ENCODE data around the gene KIAA0232.
A peak's percentile ranks its signal among the peaks of the same experiment; 100 is the strongest.
"Not testable (repeated sequence)": the region's sequence is repeated elsewhere in the genome, so short reads cannot be mapped to it uniquely, and the experiment has no call there.

KIAA0232 gene

DNA sequence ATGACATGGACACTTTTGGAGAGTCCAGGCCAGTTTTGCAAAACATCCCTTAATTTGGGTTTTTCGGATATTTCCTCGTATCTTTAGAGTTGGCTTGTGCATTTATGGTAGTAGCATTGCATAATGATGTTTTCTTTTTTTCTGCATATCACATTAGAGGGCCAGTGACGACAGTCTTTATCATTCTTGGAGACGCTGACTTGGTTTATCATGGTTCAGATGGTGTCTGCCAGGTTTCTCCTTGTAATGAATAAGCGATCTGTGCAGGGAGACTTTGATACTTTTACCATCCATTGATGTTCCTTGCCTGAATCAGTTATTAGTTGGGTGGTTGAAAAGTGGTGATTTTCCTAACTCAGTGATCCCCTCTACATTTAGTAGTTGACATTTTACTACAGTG lies 46.6 kb downstream of the KIAA0232 start:
- in situ Hi-C loops (cut with MboI; ENCODE audit: low pct_unique_long_range_greater_than_20kb, low sequenced_read_pairs): no loop called here
- no peak for DNase-seq

GRCh38 chr4:6834867-6835266 lies 52.3 kb downstream of the KIAA0232 start:
- DNase-seq: no peak
- in situ Hi-C loops (cut with MboI; ENCODE audit: low pct_unique_long_range_greater_than_20kb, low sequenced_read_pairs): no loop called here

GRCh38 chr4:6835616-6836015 lies 53.1 kb downstream of the KIAA0232 start:
- DNase-seq; in situ Hi-C loops (cut with MboI; ENCODE audit: low pct_unique_long_range_greater_than_20kb, low sequenced_read_pairs): not testable (repeated sequence)

DNA sequence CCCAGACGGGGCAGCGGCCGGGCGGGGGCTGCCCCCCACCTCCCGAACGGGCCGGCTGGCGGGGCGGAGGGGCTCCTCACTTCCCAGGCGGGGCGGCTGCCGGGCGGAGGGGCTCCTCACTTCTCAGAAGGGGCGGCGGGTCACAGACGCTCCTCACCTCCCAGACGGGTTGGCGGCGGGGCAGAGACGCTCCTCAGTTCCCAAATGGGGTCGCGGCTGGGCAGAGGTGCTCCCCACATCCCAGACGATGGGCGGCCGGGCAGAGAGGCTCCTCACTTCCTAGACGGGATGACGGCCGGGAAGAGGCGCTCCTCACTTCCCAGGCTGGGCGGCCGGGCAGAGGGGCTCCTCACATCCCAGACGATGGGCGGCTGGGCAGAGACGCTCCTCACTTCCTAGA lies 54.6 kb downstream of the KIAA0232 start:
- in situ Hi-C loops (cut with MboI; ENCODE audit: low pct_unique_long_range_greater_than_20kb, low sequenced_read_pairs); DNase-seq: not testable (repeated sequence)

DNA sequence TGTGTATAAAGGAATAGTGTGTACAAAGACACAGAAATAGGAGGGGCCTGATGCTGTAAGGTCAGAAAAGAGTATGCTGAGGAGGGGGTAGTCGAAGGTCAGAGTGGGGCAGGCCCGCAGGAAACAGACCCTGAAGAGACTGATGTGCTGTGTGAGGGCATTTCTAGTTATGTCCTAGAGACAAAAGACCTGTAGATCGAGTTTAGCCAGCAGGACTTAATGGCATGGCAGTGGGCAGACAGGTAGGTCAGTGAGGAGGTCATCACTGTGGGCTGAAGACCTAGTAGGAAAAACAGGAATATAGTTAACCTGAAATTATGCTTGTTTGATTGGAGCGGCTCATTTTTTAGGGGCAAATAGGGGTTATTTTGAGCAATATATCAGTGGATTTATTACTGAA lies 57.1 kb downstream of the KIAA0232 start:
- no peak for DNase-seq
- in situ Hi-C loops (cut with MboI; ENCODE audit: low pct_unique_long_range_greater_than_20kb, low sequenced_read_pairs): no loop called here

GRCh38 chr4:6840062-6840976 lies 57.8 kb downstream of the KIAA0232 start:
- peak; percentile 20 for DNase-seq
- in situ Hi-C loops (cut with MboI; ENCODE audit: low pct_unique_long_range_greater_than_20kb, low sequenced_read_pairs): no loop called here

GRCh38 chr4:6845027-6845426 lies 62.5 kb downstream of the KIAA0232 start:
- in situ Hi-C loops (cut with MboI; ENCODE audit: low pct_unique_long_range_greater_than_20kb, low sequenced_read_pairs): no loop called here
- DNase-seq: no peak

GRCh38 chr4:6845574-6845973 lies 63.0 kb downstream of the KIAA0232 start:
- in situ Hi-C loops (cut with MboI; ENCODE audit: low pct_unique_long_range_greater_than_20kb, low sequenced_read_pairs): no loop called here
- DNase-seq: no peak

DNA sequence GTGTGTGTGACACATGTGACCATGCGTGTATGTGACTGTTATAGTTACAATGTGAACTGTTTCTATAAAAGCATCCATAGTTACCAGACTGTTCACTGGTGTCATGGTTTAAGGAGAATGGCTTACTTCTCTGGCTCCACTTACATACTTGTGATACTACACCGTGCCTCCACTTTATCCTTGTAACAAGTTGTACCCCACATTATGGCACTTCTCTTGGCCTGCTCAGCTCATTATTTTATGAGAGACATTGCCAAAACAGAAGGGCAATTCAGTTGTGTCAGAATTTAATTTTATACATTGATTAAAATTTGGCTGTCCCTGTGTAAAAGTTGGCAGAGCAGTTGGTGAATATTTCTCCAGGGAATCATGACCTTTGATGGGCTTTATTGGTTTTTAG lies 64.7 kb downstream of the KIAA0232 start:
- in situ Hi-C loops (cut with MboI; ENCODE audit: low pct_unique_long_range_greater_than_20kb, low sequenced_read_pairs): no loop called here

GRCh38 chr4:6848717-6849305 lies 66.3 kb downstream of the KIAA0232 start:
- no peak for DNase-seq
- in situ Hi-C loops (cut with MboI; ENCODE audit: low pct_unique_long_range_greater_than_20kb, low sequenced_read_pairs): no loop called here

More for the DNA sequence above, 64.7 kb downstream of the KIAA0232 start:
- DNase-seq: no peak

DNA sequence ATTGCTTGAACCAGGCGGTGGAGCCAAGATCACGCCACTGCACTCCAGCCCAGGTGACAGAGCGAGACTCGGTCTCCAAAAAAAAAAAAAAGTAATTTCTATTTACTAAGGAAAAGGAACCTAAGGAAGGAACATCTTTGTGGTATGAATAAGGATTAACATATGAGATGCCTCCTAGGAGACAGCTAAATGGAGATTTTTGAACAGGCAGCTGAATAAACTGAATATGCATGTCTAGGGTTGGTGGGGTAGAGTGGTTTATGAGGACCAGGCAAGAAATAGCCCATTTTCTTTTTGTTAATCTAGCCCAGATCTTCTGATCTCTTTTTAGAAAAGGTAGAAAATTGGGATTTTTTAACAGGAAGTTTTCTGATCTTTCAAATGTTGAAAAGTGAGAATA lies 67.2 kb downstream of the KIAA0232 start:
- in situ Hi-C loops (cut with MboI; ENCODE audit: low pct_unique_long_range_greater_than_20kb, low sequenced_read_pairs): no loop called here
- no peak for DNase-seq

DNA sequence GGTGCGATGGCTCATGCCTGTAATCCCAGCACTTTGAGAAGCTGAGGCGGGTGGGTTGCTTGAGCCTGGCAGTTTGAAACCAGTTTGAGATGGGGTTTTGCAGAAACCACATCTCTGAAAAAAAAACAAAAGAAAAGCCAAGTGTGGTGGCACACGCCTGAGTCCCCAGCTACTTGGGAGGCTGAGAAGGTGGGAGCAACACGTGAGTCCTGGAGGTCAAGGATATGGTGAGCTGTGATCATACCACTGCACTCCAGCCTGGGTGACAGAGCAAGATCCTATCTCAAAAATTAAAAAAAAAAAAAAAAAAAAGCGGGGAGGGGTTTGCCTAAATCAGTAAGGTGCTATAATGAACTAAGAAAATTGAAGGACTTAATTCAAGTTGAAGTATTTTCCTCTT lies 68.9 kb downstream of the KIAA0232 start:
- no peak for DNase-seq
- in situ Hi-C loops (cut with MboI; ENCODE audit: low pct_unique_long_range_greater_than_20kb, low sequenced_read_pairs): no loop called here

DNA sequence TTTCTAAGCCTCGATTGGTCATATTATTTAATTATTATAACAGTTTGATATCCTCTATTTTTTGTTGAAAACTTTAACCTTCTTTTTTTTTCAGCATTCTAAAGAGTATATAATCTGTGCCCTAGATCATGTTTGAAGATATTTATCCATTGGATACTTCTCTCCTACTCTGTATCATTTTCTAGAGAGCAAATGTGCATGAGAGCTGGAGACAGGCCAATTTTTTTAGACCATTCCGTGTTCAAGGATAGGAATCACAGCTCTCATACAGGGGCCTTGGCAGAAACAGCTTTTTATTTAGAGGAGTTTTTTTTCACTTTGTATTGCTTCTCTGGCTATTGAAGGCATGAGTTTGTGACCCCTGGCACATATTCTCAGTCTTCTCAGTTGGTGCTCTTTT lies 69.4 kb downstream of the KIAA0232 start:
- in situ Hi-C loops (cut with MboI; ENCODE audit: low pct_unique_long_range_greater_than_20kb, low sequenced_read_pairs): no loop called here
- no peak for DNase-seq

DNA sequence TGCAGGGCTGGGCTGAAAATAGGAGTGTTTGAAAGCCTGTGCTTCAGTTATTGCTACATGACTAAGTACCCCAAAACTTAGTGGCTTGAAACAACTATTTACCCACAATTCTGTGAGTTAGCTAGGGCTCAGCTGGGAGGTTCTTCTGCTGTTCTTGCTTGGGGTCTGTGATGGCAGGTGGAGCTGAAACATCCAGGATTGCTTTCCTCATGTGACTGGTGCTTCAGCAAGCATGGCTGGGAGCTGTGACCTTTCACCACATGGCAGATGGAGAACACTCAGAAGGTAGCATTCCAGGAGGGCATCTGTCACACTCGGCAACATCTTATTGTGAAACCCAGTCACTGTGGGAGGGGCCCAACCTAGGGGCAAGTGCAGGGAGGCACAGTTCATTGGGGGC lies 70.1 kb downstream of the KIAA0232 start:
- in situ Hi-C loops (cut with MboI; ENCODE audit: low pct_unique_long_range_greater_than_20kb, low sequenced_read_pairs): no loop called here
- no peak for DNase-seq

DNA sequence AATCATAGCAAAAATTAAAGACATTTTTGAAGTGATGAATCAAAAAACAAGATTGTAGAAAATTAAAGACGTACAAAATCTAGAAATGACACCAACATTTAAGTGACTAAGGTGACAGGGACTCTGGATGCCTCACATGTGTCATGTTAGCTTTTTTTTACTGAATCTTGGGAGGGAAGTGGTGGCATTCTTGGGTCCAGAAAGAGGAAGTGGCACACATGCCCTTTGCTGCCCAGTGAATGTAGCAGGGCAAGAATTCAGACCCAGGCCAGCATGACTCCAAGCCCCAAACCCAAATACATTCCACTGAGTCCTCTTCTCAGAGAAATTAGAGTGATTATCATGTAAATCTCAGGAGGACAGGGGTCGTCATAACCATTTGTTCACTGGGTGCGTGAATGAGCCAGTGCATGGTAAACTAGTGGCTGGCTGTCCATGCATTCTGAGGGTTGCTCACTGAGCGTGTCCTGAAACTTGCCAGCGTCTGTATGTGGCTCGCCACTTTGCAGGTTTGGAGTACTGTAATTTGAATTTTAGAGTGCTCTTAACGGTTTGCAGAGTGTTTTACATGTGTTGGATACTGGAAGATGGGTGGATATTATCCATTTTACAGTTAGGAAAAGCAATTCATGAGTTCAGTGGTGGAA lies 71.7 kb downstream of the KIAA0232 start:
- in situ Hi-C loops (cut with MboI; ENCODE audit: low pct_unique_long_range_greater_than_20kb, low sequenced_read_pairs): no loop called here
- no peak for DNase-seq

- DNase-seq: peak; percentile 48
- in situ Hi-C loops (cut with MboI; ENCODE audit: low pct_unique_long_range_greater_than_20kb, low sequenced_read_pairs): no loop called here
Observed at GRCh38 chr4:6855692-6856297, 73.3 kb downstream of the KIAA0232 start.

- in situ Hi-C loops (cut with MboI; ENCODE audit: low pct_unique_long_range_greater_than_20kb, low sequenced_read_pairs): no loop called here
- no peak for DNase-seq
Observed at GRCh38 chr4:6856391-6856790, 73.9 kb downstream of the KIAA0232 start.

GRCh38 chr4:6857009-6857882 lies 74.7 kb downstream of the KIAA0232 start:
- no peak for DNase-seq
- in situ Hi-C loops (cut with MboI; ENCODE audit: low pct_unique_long_range_greater_than_20kb, low sequenced_read_pairs): no loop called here

DNA sequence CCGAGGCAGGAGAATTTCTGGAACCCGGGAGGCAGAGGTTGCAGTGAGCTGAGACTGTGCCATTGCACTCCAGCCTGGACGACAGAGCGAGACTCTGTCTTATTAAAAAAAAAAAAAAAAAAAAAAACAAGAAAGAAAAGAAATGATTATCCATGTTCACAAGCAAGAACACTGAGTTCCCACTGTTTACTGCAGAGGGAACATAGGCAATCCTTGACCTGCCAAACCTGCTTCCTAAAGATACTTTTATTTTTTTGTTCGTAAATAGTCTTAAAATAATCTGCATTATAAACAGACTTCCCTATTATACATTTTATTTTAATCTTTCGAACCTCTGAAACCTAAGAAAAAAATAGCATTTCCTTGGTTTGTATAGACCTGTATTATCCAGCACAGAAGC lies 76.5 kb downstream of the KIAA0232 start:
- in situ Hi-C loops (cut with MboI; ENCODE audit: low pct_unique_long_range_greater_than_20kb, low sequenced_read_pairs): no loop called here
- DNase-seq: no peak

Data from KBM-7 (cell line).